K562 (cell line): ENCODE data around the gene RNF112. TPM values are rescaled to one million over a fixed set of nuclear protein-coding genes. Genes with fewer than 3 reads are reported as not detected.

Experiments used
- ATAC-seq: fragments of 200-7000 bp; cut with Tn5 transposase; 3 replicates; pipeline ENCODE4 v1.9.1; 2020; ENCODE audit warnings: moderate library complexity
- BruUV-seq: library from RNA; stranded (reverse); fragments of 400-500 nt; replicated peaks from 2 replicates; lab custom pipeline; 2021; lab: Mats Ljungman, UMichigan
- CTCF ChIA-PET: fragments of 300-600 bp; formaldehyde crosslinking; extraction: SDS; loops from one replicate; lab custom pipeline; 2021; ENCODE audit warnings: low intra/inter-chr PET ratio; lab: Yijun Ruan, JAX
- POLR2A ChIA-PET: fragments of 300-600, 350-650 bp; sonication (Branson Sonifier 250); formaldehyde crosslinking; extraction: SDS; loops from one replicate; lab custom pipeline; 2021; ENCODE audit warnings: antibody characterized with exemption, inconsistent platforms; lab: Yijun Ruan, JAX
- DNase-seq, 4 experiments: peaks; one replicate each; pipeline versions ENCODE4 v3.0.0 to v3.0.0-alpha.2; 2011 to 2018; ENCODE audit warnings: low spot score in 3 of 4, mixed read lengths in 3 of 4; ENCODE audit errors: extremely low read depth in 1 of 4
- FAIRE-seq: peaks from 2 replicates; lab custom pipeline; 2011; peaks lifted over from hg19 to GRCh38; lab: Jason Lieb, UNC
- H2AFZ ChIP-seq: 2 replicates; pipeline ENCODE4 v1.6.0; 2011; ENCODE audit warnings: low read depth, low read length, control low read depth, inconsistent platforms
- H3K27ac ChIP-seq: fragments of 200-600 bp; 3 replicates; pipeline ENCODE4 v1.8.0; 2011; ENCODE audit warnings: low read depth, mild to moderate bottlenecking, control low read depth, inconsistent platforms, low read length, moderate library complexity, mixed read lengths; ENCODE audit errors: extremely low read depth
- H3K27me3 ChIP-seq, 2 experiments: fragments of 300-600 bp in 1 of 2; 2 replicates in 1 of 2; 3 replicates in 1 of 2; pipeline versions ENCODE4 v1.6.0 to v1.8.0; 2011; ENCODE audit warnings: inconsistent platforms in 2 of 2, low read length in 2 of 2, mild to moderate bottlenecking in 1 of 2, mixed read lengths in 1 of 2, moderate library complexity in 1 of 2; ENCODE audit not compliant: control insufficient read depth in 2 of 2, insufficient read depth in 2 of 2
- H3K36me3 ChIP-seq: fragments of 300-600 bp; 3 replicates; pipeline ENCODE4 v1.8.0; 2011; ENCODE audit warnings: mild to moderate bottlenecking, low read length, inconsistent platforms; ENCODE audit not compliant: control insufficient read depth, insufficient read depth
- H3K4me1 ChIP-seq, 2 experiments: fragments of 200-600 bp in 1 of 2; replicated peaks in 1 of 2; 2 replicates in 1 of 2; 3 replicates in 1 of 2; pipeline versions ENCODE4 v1.5.1 to v1.8.0; 2011; ENCODE audit warnings: inconsistent platforms in 2 of 2, low read length in 2 of 2, mild to moderate bottlenecking in 1 of 2, mixed read lengths in 1 of 2, moderate library complexity in 1 of 2; ENCODE audit not compliant: control insufficient read depth in 2 of 2, insufficient read depth in 2 of 2
- H3K4me2 ChIP-seq: 2 replicates; pipeline ENCODE4 v1.6.1; 2011; ENCODE audit warnings: low read length, control low read depth, inconsistent platforms, mixed read lengths; ENCODE audit not compliant: insufficient read depth
- H3K4me3 ChIP-seq: fragments of 200-600 bp; sonication (generic), shearing (Covaris generic); 2 replicates; pipeline ENCODE4 v1.5.1; 2016; ENCODE audit warnings: control low read depth, inconsistent platforms
- H3K79me2 ChIP-seq: fragments of 200-600 bp; 3 replicates; pipeline ENCODE4 v1.8.0; 2011; ENCODE audit warnings: low read length, inconsistent platforms; ENCODE audit not compliant: control insufficient read depth, insufficient read depth
- H3K9ac ChIP-seq, 2 experiments: 2 replicates each; pipeline versions ENCODE4 v1.6.0 to v1.6.1; 2011; ENCODE audit warnings: low read depth in 2 of 2, low read length in 2 of 2, control low read depth in 1 of 2, inconsistent platforms in 1 of 2, mild to moderate bottlenecking in 1 of 2, mixed read lengths in 1 of 2; ENCODE audit not compliant: insufficient read depth in 1 of 2
- H3K9me1 ChIP-seq: one replicate; pipeline ENCODE4 v1.6.0; 2011; ENCODE audit warnings: inconsistent platforms, mild to moderate bottlenecking, low read length, moderate library complexity; ENCODE audit not compliant: control insufficient read depth, insufficient read depth
- H3K9me3 ChIP-seq: replicated peaks from 2 replicates; pipeline ENCODE4 v1.5.1; 2011; ENCODE audit warnings: low read depth, low read length, inconsistent platforms; ENCODE audit not compliant: control insufficient read depth, insufficient read depth
- H4K20me1 ChIP-seq: replicated peaks from 2 replicates; pipeline ENCODE4 v1.6.1; 2011; ENCODE audit warnings: low read length, inconsistent platforms, mixed read lengths; ENCODE audit not compliant: control insufficient read depth, insufficient read depth
- GTF2A2 ChIP-seq: IDR thresholded peaks from 2 replicates; pipeline ENCODE4 v1.6.1; 2016; ENCODE audit warnings: mild to moderate bottlenecking, missing genetic modification characterization, missing compliant biosample characterization
- SMAD4 ChIP-seq: fragments of 250-450 bp; sonication (Bioruptor Pico); conservative IDR thresholded peaks from 2 replicates; pipeline ENCODE4 v1.8.0; 2021; ENCODE audit warnings: inconsistent platforms, mild to moderate bottlenecking, moderate library complexity
- ZFP30 ChIP-seq: fragments of 250-450 bp; sonication (Bioruptor Pico); IDR thresholded peaks from 2 replicates; pipeline ENCODE4 v1.8.0; 2022; ENCODE audit warnings: moderate library complexity, mild to moderate bottlenecking, inconsistent platforms, borderline replicate concordance
- ZNF764 ChIP-seq: fragments of 250-450 bp; sonication (Bioruptor Pico); IDR thresholded peaks from 2 replicates; pipeline ENCODE4 v1.4.0; 2020; ENCODE audit warnings: low read depth, mild to moderate bottlenecking, moderate library complexity
- ZSCAN29 ChIP-seq: fragments of 450-650 bp; IDR thresholded peaks from 2 replicates; pipeline ENCODE4 v1.6.1; 2017
- WGBS: fragments of 100-300 bp; shearing (Covaris generic); methylation state at CpG from one replicate; pipeline ENCODE4 v1.1.6; 2016; ENCODE audit warnings: low coverage, mixed read lengths; ENCODE audit not compliant: insufficient coverage; ENCODE audit errors: missing lambda C conversion rate; 5-methylcytosine and 5-hydroxymethylcytosine counted together
- in situ Hi-C: fragments of 300-500 bp; cut with MboI; formaldehyde crosslinking; loops from 4 replicates; pipeline ENCODE4 v1.15.0; 2018; ENCODE audit warnings: inconsistent platforms, mixed read lengths
- intact Hi-C: fragments of 100-400 bp; cut with micrococcal nuclease; formaldehyde crosslinking; loops from 2 replicates; pipeline ENCODE4 v1.14.2; 2022
- polyA plus RNA-seq, 8 experiments: library from polyadenylated mRNA; depleted of rRNA in 4 of 8; stranded (reverse) in 5 of 8; unstranded in 3 of 8; fragments of >200 nt; fragmentation: Nextera tagmentation in 2 of 8; fragmentation: Illumina TruSeq in 1 of 8; extraction: Ambion mirVana in 2 of 8; extraction: Trizol in 1 of 8; gene quantifications; 2 replicates each; pipeline versions ENCODE4 v1.2.1 to v1.2.3, GENCODE V29; 2011 to 2014; ENCODE audit warnings: inconsistent platforms in 1 of 8, missing spikeins in 1 of 8
- total RNA-seq, 7 experiments: library from RNA; depleted of rRNA in 6 of 7; stranded (reverse); fragments of >200 nt in 6 of 7; fragmentation: Illumina TruSeq in 2 of 7; extraction: Trizol in 2 of 7; gene quantifications; 2 replicates each; pipeline versions ENCODE4 v1.2.1 to v1.2.3, GENCODE V29; 2011 to 2021; ENCODE audit warnings: low replicate concordance in 1 of 7
- TF ChIP-seq, protein P1 (sequence below): fragments of 450-650 bp; formaldehyde crosslinking; IDR thresholded peaks from 2 replicates; pipeline ENCODE4 v1.4.0; 2020; ENCODE audit warnings: mild to moderate bottlenecking, moderate library complexity
- TF ChIP-seq, protein P2 (sequence below): fragments of 250-450 bp; sonication (Bioruptor Pico); IDR thresholded peaks from 2 replicates; pipeline ENCODE4 v1.8.0; 2022; ENCODE audit warnings: moderate library complexity, mild to moderate bottlenecking, inconsistent platforms

RNF112 gene
- total and polyA plus RNA-seq, 9 of the 15 experiments (the other 6 are each of a cell fraction or from before 2014, with no cell fraction given): 0.05 TPM; not detected in 8

DNA sequence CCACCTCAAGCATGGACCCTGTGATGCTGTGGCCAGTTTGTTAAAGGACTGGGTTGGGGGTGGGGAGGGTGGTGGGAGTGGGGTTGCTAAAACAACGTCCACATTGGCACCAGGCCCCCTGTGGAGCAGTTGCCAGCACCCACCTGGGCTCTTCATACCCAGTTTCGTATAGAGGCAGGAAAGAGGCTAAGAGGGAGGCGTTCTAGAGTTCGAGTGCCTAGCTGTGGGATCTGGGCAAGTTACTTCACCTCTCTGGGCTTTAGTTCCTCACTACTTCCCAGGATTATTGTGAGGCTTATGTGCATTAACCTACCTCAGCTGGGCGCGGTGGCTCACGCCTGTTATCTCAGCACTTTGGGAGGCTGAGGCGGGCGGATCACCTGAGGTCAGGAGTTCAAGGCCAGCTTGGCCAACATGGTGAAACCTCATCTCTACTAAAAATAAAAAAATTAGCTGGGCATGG is 25.5 kb upstream of the RNF112 start:
- CTCF ChIA-PET: no interaction called here
- H3K79me2 ChIP-seq: no peaks in the 10 kb centered on the region
- no peak overlapping the region for H3K9ac ChIP-seq
- H3K4me2 ChIP-seq: no peak overlapping the region
- POLR2A ChIA-PET: interaction anchor here (1.9 kb wide), 1 partner anchor 8 kb away, joined by 9 read pairs; the partner anchor contains the start of gene MAPK7
- no peaks in the 10 kb centered on the region for H4K20me1 ChIP-seq
- TF ChIP-seq, protein P1, sequence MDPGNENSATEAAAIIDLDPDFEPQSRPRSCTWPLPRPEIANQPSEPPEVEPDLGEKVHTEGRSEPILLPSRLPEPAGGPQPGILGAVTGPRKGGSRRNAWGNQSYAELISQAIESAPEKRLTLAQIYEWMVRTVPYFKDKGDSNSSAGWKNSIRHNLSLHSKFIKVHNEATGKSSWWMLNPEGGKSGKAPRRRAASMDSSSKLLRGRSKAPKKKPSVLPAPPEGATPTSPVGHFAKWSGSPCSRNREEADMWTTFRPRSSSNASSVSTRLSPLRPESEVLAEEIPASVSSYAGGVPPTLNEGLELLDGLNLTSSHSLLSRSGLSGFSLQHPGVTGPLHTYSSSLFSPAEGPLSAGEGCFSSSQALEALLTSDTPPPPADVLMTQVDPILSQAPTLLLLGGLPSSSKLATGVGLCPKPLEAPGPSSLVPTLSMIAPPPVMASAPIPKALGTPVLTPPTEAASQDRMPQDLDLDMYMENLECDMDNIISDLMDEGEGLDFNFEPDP: no peak
- no peak for TF ChIP-seq ZNF764 (CRISPR knock-in tag)
- no peak for TF ChIP-seq ZFP30
- TF ChIP-seq, protein P2, sequence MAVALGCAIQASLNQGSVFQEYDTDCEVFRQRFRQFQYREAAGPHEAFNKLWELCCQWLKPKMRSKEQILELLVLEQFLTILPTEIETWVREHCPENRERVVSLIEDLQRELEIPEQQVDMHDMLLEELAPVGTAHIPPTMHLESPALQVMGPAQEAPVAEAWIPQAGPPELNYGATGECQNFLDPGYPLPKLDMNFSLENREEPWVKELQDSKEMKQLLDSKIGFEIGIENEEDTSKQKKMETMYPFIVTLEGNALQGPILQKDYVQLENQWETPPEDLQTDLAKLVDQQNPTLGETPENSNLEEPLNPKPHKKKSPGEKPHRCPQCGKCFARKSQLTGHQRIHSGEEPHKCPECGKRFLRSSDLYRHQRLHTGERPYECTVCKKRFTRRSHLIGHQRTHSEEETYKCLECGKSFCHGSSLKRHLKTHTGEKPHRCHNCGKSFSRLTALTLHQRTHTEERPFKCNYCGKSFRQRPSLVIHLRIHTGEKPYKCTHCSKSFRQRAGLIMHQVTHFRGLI (CRISPR knock-in tag): no peak
- TF ChIP-seq GTF2A2: no peak
- TF ChIP-seq ZSCAN29: no peak
- no peak for TF ChIP-seq SMAD4
- H3K27ac ChIP-seq: no peak overlapping the region
- H3K4me3 ChIP-seq: no peak overlapping the region
- no peak for FAIRE-seq
- WGBS: 64% methylated on average over 9 of the region's 9 CpGs
- no peaks in the 10 kb centered on the region for H3K9me1 ChIP-seq
- H3K27me3 ChIP-seq: no peaks in the 10 kb centered on the region
- H3K36me3 ChIP-seq: peaks cover 9% of the 10 kb centered on the region; the same call in 2 of the 3 replicates
- intact Hi-C loops (no loop called here), in situ Hi-C loops (no loop called here)
- H3K4me1 ChIP-seq: peaks cover 3 to 27% of the 10 kb centered on the region in 2 experiments; a peak in 4 of 5 replicates
- DNase-seq: no peak
- no peak overlapping the region for H2AFZ ChIP-seq
- no peak for ATAC-seq
- H3K9me3 ChIP-seq: no peaks in the 10 kb centered on the region
- no TSS peak for BruUV-seq
